Measurements from ENCODE around the gene TMPRSS13.

The TMPRSS13 gene

GRCh38 chr11:117898059-117898458 lies 31.1 kb downstream of the TMPRSS13 start:
- H3K36me3 ChIP-seq (ENCODE audit: low read depth), result no peaks in the 10 kb centered on the region
- no peaks in the 10 kb centered on the region for H3K4me1 ChIP-seq (ENCODE audit: insufficient read depth, poor library complexity, severe bottlenecking)
- H3K9me3 ChIP-seq (ENCODE audit: severe bottlenecking), result no peaks in the 10 kb centered on the region
- ATAC-seq (ENCODE audit: low read depth) (no peak), DNase-seq (ENCODE audit: low spot score) (peak; percentile 11)
- H3K27me3 ChIP-seq (ENCODE audit: insufficient read depth, poor library complexity, severe bottlenecking), result peaks cover 13% of the 10 kb centered on the region
- H3K27ac ChIP-seq (ENCODE audit: poor library complexity, severe bottlenecking), result no peak overlapping the region
- no peak for TF ChIP-seq CTCF (IDR thresholded peaks at IDR 0.05; ENCODE audit: poor library complexity, severe bottlenecking)
- no peak overlapping the region for H3K4me3 ChIP-seq (ENCODE audit: severe bottlenecking)

- ATAC-seq (ENCODE audit: low read depth), result no peak
- DNase-seq (ENCODE audit: low spot score), result no peak
Observed at GRCh38 chr11:117892651-117893050, 36.6 kb downstream of the TMPRSS13 start.

GRCh38 chr11:117891362-117891761 lies 37.8 kb downstream of the TMPRSS13 start:
- TF ChIP-seq CTCF (IDR thresholded peaks at IDR 0.05; ENCODE audit: poor library complexity, severe bottlenecking), result no peak
- ATAC-seq (ENCODE audit: low read depth), result no peak

More at GRCh38 chr11:117892651-117893050, 36.6 kb downstream of the TMPRSS13 start:
- H3K27ac ChIP-seq (ENCODE audit: poor library complexity, severe bottlenecking), result no peak overlapping the region
- no peaks in the 10 kb centered on the region for H3K36me3 ChIP-seq (ENCODE audit: low read depth)
- H3K9me3 ChIP-seq (ENCODE audit: severe bottlenecking), result no peaks in the 10 kb centered on the region
- no peaks in the 10 kb centered on the region for H3K4me1 ChIP-seq (ENCODE audit: insufficient read depth, poor library complexity, severe bottlenecking)
- no peak for TF ChIP-seq CTCF (IDR thresholded peaks at IDR 0.05; ENCODE audit: poor library complexity, severe bottlenecking)
- H3K27me3 ChIP-seq (ENCODE audit: insufficient read depth, poor library complexity, severe bottlenecking), result peaks cover 13% of the 10 kb centered on the region
- no peak overlapping the region for H3K4me3 ChIP-seq (ENCODE audit: severe bottlenecking)

GRCh38 chr11:117888139-117888566 lies 41.0 kb downstream of the TMPRSS13 start:
- H3K4me1 ChIP-seq (ENCODE audit: insufficient read depth, poor library complexity, severe bottlenecking), result no peaks in the 10 kb centered on the region
- H3K27me3 ChIP-seq (ENCODE audit: insufficient read depth, poor library complexity, severe bottlenecking), result no peaks in the 10 kb centered on the region
- no peaks in the 10 kb centered on the region for H3K9me3 ChIP-seq (ENCODE audit: severe bottlenecking)
- no peak for DNase-seq (ENCODE audit: low spot score)
- no peaks in the 10 kb centered on the region for H3K36me3 ChIP-seq (ENCODE audit: low read depth)
- ATAC-seq (ENCODE audit: low read depth), result no peak
- H3K27ac ChIP-seq (ENCODE audit: poor library complexity, severe bottlenecking), result no peak overlapping the region
- no peak overlapping the region for H3K4me3 ChIP-seq (ENCODE audit: severe bottlenecking)
- no peak for TF ChIP-seq CTCF (IDR thresholded peaks at IDR 0.05; ENCODE audit: poor library complexity, severe bottlenecking)

More at GRCh38 chr11:117891362-117891761, 37.8 kb downstream of the TMPRSS13 start:
- no peak overlapping the region for H3K27ac ChIP-seq (ENCODE audit: poor library complexity, severe bottlenecking)
- no peaks in the 10 kb centered on the region for H3K36me3 ChIP-seq (ENCODE audit: low read depth)
- peaks cover 13% of the 10 kb centered on the region for H3K27me3 ChIP-seq (ENCODE audit: insufficient read depth, poor library complexity, severe bottlenecking)
- no peaks in the 10 kb centered on the region for H3K9me3 ChIP-seq (ENCODE audit: severe bottlenecking)
- H3K4me3 ChIP-seq (ENCODE audit: severe bottlenecking), result no peak overlapping the region
- no peaks in the 10 kb centered on the region for H3K4me1 ChIP-seq (ENCODE audit: insufficient read depth, poor library complexity, severe bottlenecking)
- no peak for DNase-seq (ENCODE audit: low spot score)

- no peak for ATAC-seq (ENCODE audit: low read depth)
- Histone ChIP-seq H3K36me3 (ENCODE audit: low read depth) (no peaks in the 10 kb centered on the region), H3K27ac (ENCODE audit: poor library complexity, severe bottlenecking) (no peak overlapping the region), H3K9me3 (ENCODE audit: severe bottlenecking) (no peaks in the 10 kb centered on the region), H3K4me1 (ENCODE audit: insufficient read depth, poor library complexity, severe bottlenecking) (no peaks in the 10 kb centered on the region), H3K27me3 (ENCODE audit: insufficient read depth, poor library complexity, severe bottlenecking) (no peaks in the 10 kb centered on the region), H3K4me3 (ENCODE audit: severe bottlenecking) (no peak overlapping the region)
- TF ChIP-seq CTCF (IDR thresholded peaks at IDR 0.05; ENCODE audit: poor library complexity, severe bottlenecking), result no peak
- no peak for DNase-seq (ENCODE audit: low spot score)
Observed at GRCh38 chr11:117887431-117888138, 41.6 kb downstream of the TMPRSS13 start.

Measured in RWPE2 (cell line).